ENCODE measurements around the gene AKAP12.

- TF ChIP-seq BHLHE40 (IDR thresholded peaks at IDR 0.05; ENCODE audit: low read depth, low read length) (no peak), JUNB (IDR thresholded peaks at IDR 0.05) (no peak), CTCF (IDR thresholded peaks at IDR 0.05) (no peak), CHD4 (IDR thresholded peaks at IDR 0.05; ENCODE audit: borderline replicate concordance) (no peak), CHD2 (IDR thresholded peaks at IDR 0.05; ENCODE audit: low read length, partially characterized antibody) (no peak), NR3C1 (IDR thresholded peaks at IDR 0.05) (no peak), POLR2A (IDR thresholded peaks at IDR 0.05; ENCODE audit: low read length) (no peak), SMC3 (IDR thresholded peaks at IDR 0.05) (no peak), EHMT2 (IDR thresholded peaks at IDR 0.05; ENCODE audit: low read depth) (no peak), KDM1A (IDR thresholded peaks at IDR 0.05; ENCODE audit: low read depth) (no peak)
Observed at GRCh38 chr6:151269321-151269995, 29.7 kb downstream of the AKAP12 start.
